ENCODE data around the gene CD58.

Gene CD58

DNA sequence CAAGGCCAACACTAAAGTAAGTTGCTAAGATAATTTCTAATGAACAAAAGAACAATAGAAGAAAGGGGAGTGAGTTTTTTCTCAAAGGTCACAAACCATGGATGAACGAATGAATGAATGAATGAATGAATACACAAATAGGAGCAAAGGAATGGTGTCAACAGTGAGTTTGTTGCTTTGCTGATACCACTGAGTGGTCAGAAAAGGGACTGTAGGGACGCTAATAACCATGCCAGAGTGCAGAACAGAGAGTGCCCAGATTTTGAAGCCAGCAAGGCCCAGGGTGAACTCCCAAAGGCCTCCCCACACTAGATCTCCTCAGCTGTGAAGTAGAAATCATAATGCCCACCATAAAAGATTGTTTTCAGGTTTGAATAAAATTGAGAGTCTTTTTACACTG is 15.9 kb downstream of the CD58 start:
- TF ChIP-seq FOXP2 (optimal IDR thresholded peaks at IDR 0.05; ENCODE audit: borderline replicate concordance, extremely low read depth, extremely low read length, insufficient read depth) (no peak), POLR2AphosphoS5 (IDR thresholded peaks at IDR 0.05; ENCODE audit: low read depth, low read length) (no peak)
- TF ChIP-seq, protein P1, sequence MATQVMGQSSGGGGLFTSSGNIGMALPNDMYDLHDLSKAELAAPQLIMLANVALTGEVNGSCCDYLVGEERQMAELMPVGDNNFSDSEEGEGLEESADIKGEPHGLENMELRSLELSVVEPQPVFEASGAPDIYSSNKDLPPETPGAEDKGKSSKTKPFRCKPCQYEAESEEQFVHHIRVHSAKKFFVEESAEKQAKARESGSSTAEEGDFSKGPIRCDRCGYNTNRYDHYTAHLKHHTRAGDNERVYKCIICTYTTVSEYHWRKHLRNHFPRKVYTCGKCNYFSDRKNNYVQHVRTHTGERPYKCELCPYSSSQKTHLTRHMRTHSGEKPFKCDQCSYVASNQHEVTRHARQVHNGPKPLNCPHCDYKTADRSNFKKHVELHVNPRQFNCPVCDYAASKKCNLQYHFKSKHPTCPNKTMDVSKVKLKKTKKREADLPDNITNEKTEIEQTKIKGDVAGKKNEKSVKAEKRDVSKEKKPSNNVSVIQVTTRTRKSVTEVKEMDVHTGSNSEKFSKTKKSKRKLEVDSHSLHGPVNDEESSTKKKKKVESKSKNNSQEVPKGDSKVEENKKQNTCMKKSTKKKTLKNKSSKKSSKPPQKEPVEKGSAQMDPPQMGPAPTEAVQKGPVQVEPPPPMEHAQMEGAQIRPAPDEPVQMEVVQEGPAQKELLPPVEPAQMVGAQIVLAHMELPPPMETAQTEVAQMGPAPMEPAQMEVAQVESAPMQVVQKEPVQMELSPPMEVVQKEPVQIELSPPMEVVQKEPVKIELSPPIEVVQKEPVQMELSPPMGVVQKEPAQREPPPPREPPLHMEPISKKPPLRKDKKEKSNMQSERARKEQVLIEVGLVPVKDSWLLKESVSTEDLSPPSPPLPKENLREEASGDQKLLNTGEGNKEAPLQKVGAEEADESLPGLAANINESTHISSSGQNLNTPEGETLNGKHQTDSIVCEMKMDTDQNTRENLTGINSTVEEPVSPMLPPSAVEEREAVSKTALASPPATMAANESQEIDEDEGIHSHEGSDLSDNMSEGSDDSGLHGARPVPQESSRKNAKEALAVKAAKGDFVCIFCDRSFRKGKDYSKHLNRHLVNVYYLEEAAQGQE (IDR thresholded peaks at IDR 0.05; ENCODE audit: insufficient read depth in 1 of 2, low read depth in 2 of 2, low read length in 2 of 2) = no peak

- TF ChIP-seq POLR2AphosphoS5 (IDR thresholded peaks at IDR 0.05; ENCODE audit: low read depth, low read length) (no peak), FOXP2 (optimal IDR thresholded peaks at IDR 0.05; ENCODE audit: borderline replicate concordance, extremely low read depth, extremely low read length, insufficient read depth) (no peak), SIN3A (IDR thresholded peaks at IDR 0.05; ENCODE audit: borderline replicate concordance, insufficient read depth, low read length) (no peak), TAF1 (IDR thresholded peaks at IDR 0.05; ENCODE audit: borderline replicate concordance, insufficient read depth, low read length) (no peak)
- TF ChIP-seq, protein P1 (IDR thresholded peaks at IDR 0.05; ENCODE audit: insufficient read depth in 1 of 2, low read depth in 2 of 2, low read length in 2 of 2) = no peak
These were observed 17.3 kb downstream of the CD58 start for GRCh38 chr1:116553386-116554115.

DNA sequence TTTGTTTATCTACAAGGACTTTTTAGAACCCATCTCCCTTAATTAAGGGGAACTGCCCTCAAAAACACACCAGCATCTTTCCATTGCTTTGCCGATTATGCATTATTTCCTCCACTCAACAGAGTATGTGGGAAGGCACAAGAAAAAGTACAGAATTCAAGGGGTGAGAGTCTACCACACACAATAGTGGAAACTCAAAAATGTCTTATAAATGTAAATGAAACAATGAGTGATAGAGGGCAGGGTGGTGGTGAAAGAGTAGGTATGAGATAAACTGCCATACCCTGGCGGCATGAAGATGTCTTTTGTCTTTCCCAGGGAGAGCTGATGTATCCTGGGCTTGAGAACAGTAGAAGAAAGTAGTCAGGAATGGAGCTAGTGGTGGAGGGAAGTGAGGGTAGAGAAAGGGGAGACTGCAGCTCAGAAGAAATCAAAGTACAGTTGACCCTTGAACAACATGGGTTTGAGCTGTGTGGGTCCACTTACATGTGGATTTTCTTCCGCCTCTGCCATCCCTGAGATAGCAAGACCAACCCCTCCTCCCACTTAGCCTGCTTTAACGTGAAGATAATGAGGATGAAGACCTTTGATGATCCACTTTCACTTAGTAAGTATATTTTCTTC is 24.4 kb downstream of the CD58 start:
- TF ChIP-seq TAF1 (IDR thresholded peaks at IDR 0.05; ENCODE audit: borderline replicate concordance, insufficient read depth, low read length) = no peak
- no peak for TF ChIP-seq SIN3A (IDR thresholded peaks at IDR 0.05; ENCODE audit: borderline replicate concordance, insufficient read depth, low read length)
- no peak for TF ChIP-seq POLR2AphosphoS5 (IDR thresholded peaks at IDR 0.05; ENCODE audit: low read depth, low read length)
- no peak for TF ChIP-seq FOXP2 (optimal IDR thresholded peaks at IDR 0.05; ENCODE audit: borderline replicate concordance, extremely low read depth, extremely low read length, insufficient read depth)
- TF ChIP-seq, protein P1 (IDR thresholded peaks at IDR 0.05; ENCODE audit: insufficient read depth in 1 of 2, low read depth in 2 of 2, low read length in 2 of 2) = no peak

- TF ChIP-seq POLR2AphosphoS5 (IDR thresholded peaks at IDR 0.05; ENCODE audit: low read depth, low read length) (no peak), TAF1 (IDR thresholded peaks at IDR 0.05; ENCODE audit: borderline replicate concordance, insufficient read depth, low read length) (no peak), FOXP2 (optimal IDR thresholded peaks at IDR 0.05; ENCODE audit: borderline replicate concordance, extremely low read depth, extremely low read length, insufficient read depth) (no peak), SIN3A (IDR thresholded peaks at IDR 0.05; ENCODE audit: borderline replicate concordance, insufficient read depth, low read length) (no peak)
- TF ChIP-seq, protein P1 (IDR thresholded peaks at IDR 0.05; ENCODE audit: insufficient read depth in 1 of 2, low read depth in 2 of 2, low read length in 2 of 2) = no peak
These were observed 25.5 kb downstream of the CD58 start for GRCh38 chr1:116545359-116545705.
